ENCODE results near the gene SLC4A4.

Gene SLC4A4

GRCh38 chr4:71592793-71593192 lies 254.0 kb downstream of the SLC4A4 start:
- H4K20me1 ChIP-seq (ENCODE audit: insufficient read depth): no peaks in the 10 kb centered on the region
- H3K27me3 ChIP-seq (ENCODE audit: insufficient read depth, low read depth): no peaks in the 10 kb centered on the region
- H3K4me3 ChIP-seq (IDR thresholded peaks at IDR 0.05; ENCODE audit: insufficient read depth, low read depth, low read length): no peak overlapping the region
- no peak overlapping the region for H3K9ac ChIP-seq
- H2AFZ ChIP-seq (ENCODE audit: low read depth): no peak overlapping the region
- H3K27ac ChIP-seq: no peak overlapping the region
- H3K4me2 ChIP-seq: no peak overlapping the region
- no peaks in the 10 kb centered on the region for H3K36me3 ChIP-seq (ENCODE audit: insufficient read depth)
- H3K79me2 ChIP-seq (ENCODE audit: insufficient read depth, low read depth): no peaks in the 10 kb centered on the region
- H3K4me1 ChIP-seq (ENCODE audit: low read depth, poor library complexity, severe bottlenecking): no peaks in the 10 kb centered on the region
- TF ChIP-seq CTCF (conservative IDR thresholded peaks at IDR 0.05; ENCODE audit: low read depth, low read length): no peak

- H3K4me3 ChIP-seq (IDR thresholded peaks at IDR 0.05; ENCODE audit: insufficient read depth, low read depth, low read length): no peak overlapping the region
- H3K36me3 ChIP-seq (ENCODE audit: insufficient read depth): no peaks in the 10 kb centered on the region
- no peak overlapping the region for H3K9ac ChIP-seq
- H3K4me2 ChIP-seq: no peak overlapping the region
- no peaks in the 10 kb centered on the region for H3K79me2 ChIP-seq (ENCODE audit: insufficient read depth, low read depth)
- no peak for TF ChIP-seq CTCF (conservative IDR thresholded peaks at IDR 0.05; ENCODE audit: low read depth, low read length)
- H2AFZ ChIP-seq (ENCODE audit: low read depth): no peak overlapping the region
- no peaks in the 10 kb centered on the region for H4K20me1 ChIP-seq (ENCODE audit: insufficient read depth)
- no peak overlapping the region for H3K27ac ChIP-seq
- H3K4me1 ChIP-seq (ENCODE audit: low read depth, poor library complexity, severe bottlenecking): no peaks in the 10 kb centered on the region
- no peaks in the 10 kb centered on the region for H3K27me3 ChIP-seq (ENCODE audit: insufficient read depth, low read depth)
Observed at GRCh38 chr4:71593311-71593710, 254.5 kb downstream of the SLC4A4 start.

GRCh38 chr4:71595576-71596108 lies 256.8 kb downstream of the SLC4A4 start:
- H4K20me1 ChIP-seq (ENCODE audit: insufficient read depth): no peaks in the 10 kb centered on the region
- H3K4me1 ChIP-seq (ENCODE audit: low read depth, poor library complexity, severe bottlenecking): no peaks in the 10 kb centered on the region
- no peak overlapping the region for H3K9ac ChIP-seq
- no peak overlapping the region for H3K27ac ChIP-seq
- H3K4me2 ChIP-seq: no peak overlapping the region
- H3K4me3 ChIP-seq (IDR thresholded peaks at IDR 0.05; ENCODE audit: insufficient read depth, low read depth, low read length): no peak overlapping the region
- H3K79me2 ChIP-seq (ENCODE audit: insufficient read depth, low read depth): no peaks in the 10 kb centered on the region
- TF ChIP-seq CTCF (conservative IDR thresholded peaks at IDR 0.05; ENCODE audit: low read depth, low read length): no peak
- no peaks in the 10 kb centered on the region for H3K27me3 ChIP-seq (ENCODE audit: insufficient read depth, low read depth)
- no peak overlapping the region for H2AFZ ChIP-seq (ENCODE audit: low read depth)
- H3K36me3 ChIP-seq (ENCODE audit: insufficient read depth): no peaks in the 10 kb centered on the region

GRCh38 chr4:71599578-71599977 lies 260.8 kb downstream of the SLC4A4 start:
- H3K4me3 ChIP-seq (IDR thresholded peaks at IDR 0.05; ENCODE audit: insufficient read depth, low read depth, low read length): no peak overlapping the region
- H4K20me1 ChIP-seq (ENCODE audit: insufficient read depth): no peaks in the 10 kb centered on the region
- no peaks in the 10 kb centered on the region for H3K79me2 ChIP-seq (ENCODE audit: insufficient read depth, low read depth)

More at GRCh38 chr4:71599578-71599977, 260.8 kb downstream of the SLC4A4 start:
- Histone ChIP-seq H3K9ac (no peak overlapping the region), H3K27me3 (ENCODE audit: insufficient read depth, low read depth) (no peaks in the 10 kb centered on the region), H3K4me2 (no peak overlapping the region), H3K36me3 (ENCODE audit: insufficient read depth) (no peaks in the 10 kb centered on the region), H3K27ac (no peak overlapping the region), H2AFZ (ENCODE audit: low read depth) (no peak overlapping the region), H3K4me1 (ENCODE audit: low read depth, poor library complexity, severe bottlenecking) (no peaks in the 10 kb centered on the region)
- no peak for TF ChIP-seq CTCF (conservative IDR thresholded peaks at IDR 0.05; ENCODE audit: low read depth, low read length)

Data from KMS-11 (cell line).